Purkinje cell (primary cell): ENCODE measurements around the gene OR8U1. TPM values are rescaled to one million over a fixed set of nuclear protein-coding genes. Genes with fewer than 3 reads are reported as not detected.

Experiments
- polyA plus RNA-seq: library from polyadenylated mRNA; unstranded; fragments of >200 nt; fragmentation: Nextera tagmentation; gene quantifications from 2 replicates; pipeline ENCODE4 v1.2.1, GENCODE V29; 2014

OR8U1 gene
- not detected in 2 replicates for polyA plus RNA-seq

GRCh38 chr11:56375324-56375723 lies at the start of gene OR8U1:
Gene OR8U1, plus strand, starts transcription at chr11:56375624. Its CDS starts 0 bp downstream, at chr11:56375624.

DNA sequence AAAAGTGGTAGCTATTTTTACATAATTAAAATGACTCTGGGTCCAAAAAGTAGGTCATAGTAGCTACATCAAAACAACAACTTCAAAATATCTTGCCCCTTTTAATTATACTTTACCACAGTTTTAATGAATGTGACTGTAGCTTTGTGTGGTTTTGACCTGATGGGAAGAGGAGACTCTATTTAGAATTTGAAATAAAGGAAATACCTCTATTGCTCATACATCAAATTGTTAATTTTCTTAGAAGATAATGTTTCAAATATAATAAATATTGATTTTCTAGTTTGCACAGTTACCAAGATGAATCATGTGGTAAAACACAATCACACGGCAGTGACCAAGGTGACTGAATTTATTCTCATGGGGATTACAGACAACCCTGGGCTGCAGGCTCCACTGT lies 29.7 kb upstream of the OR8U1 start, which contains the start of gene OR8K1:
OR8K1 (plus strand) TSS at position 301 of the 400 bp plus-strand sequence; CDS start at position 301, 0 bp downstream.

DNA sequence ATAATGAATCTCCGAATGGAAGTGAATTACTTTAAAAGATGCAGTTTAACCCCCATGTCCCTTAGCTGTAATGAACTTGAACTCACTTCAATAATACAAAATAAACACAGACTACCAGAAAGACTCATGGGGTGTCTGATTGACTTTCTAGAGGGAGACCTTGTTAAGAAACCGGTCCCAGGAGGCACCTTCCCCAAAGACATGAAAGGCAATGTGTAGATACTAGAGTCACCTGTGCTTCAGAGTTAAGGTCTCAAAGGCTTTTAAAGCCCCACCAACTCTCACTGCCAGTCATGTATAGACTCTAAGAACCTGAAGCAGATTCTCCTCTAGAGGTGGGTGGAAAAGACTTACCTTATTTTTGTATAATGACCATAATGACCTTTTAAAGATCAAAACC lies 21.4 kb upstream of the OR8U1 start, which contains the start of gene OR8J1:
OR8J1 (plus strand) TSS at position 301 of the 400 bp plus-strand sequence. CDS start 5,956 bp downstream, outside the sequence.

DNA sequence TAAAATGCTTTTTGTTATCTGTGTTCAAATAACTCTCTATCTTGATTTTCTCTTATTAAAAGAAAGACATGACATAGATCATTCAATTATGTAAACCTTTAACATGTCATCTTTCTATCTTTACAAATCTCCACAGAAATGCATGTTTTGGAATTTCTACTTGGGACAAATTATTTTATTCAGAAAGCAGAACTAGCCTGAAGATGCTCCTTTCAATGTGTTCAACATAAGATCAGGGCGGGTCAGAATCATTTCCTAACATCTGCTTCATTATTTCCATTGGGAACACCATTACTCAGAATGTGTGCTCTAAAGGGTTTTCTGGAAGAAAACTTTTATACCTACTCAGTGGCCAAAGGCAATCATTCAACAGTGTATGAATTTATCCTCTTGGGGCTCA lies 37.0 kb downstream of the OR8U1 start, which contains the start of gene OR5AL1:
OR5AL1 (plus strand) TSS at position 301 of the 400 bp plus-strand sequence.

Other genes starting within 250 kb of the OR8U1 start
- not detected in 2 replicates for gene OR8J3, start 235.4 kb upstream of the OR8U1 start, polyA plus RNA-seq
- not detected in 2 replicates for gene OR8K5, start 215.3 kb upstream of the OR8U1 start, polyA plus RNA-seq
- not detected in 2 replicates for gene OR5J2, start 199.0 kb upstream of the OR8U1 start, polyA plus RNA-seq
- not detected in 2 replicates for gene OR5T2, start 141.4 kb upstream of the OR8U1 start, polyA plus RNA-seq
- not detected in 2 replicates for gene OR5T3, start 123.4 kb upstream of the OR8U1 start, polyA plus RNA-seq
- gene OR5T1, start 101.5 kb upstream of the OR8U1 start, polyA plus RNA-seq: not detected in 2 replicates
- not detected in 2 replicates for gene OR8H1, start 83.4 kb upstream of the OR8U1 start, polyA plus RNA-seq
- not detected in 2 replicates for gene OR8K3, start 60.5 kb upstream of the OR8U1 start, polyA plus RNA-seq
- not detected in 2 replicates for gene OR8K1, start 29.6 kb upstream of the OR8U1 start, polyA plus RNA-seq
- gene OR8J1, start 21.3 kb upstream of the OR8U1 start, polyA plus RNA-seq: not detected in 2 replicates
- not detected in 2 replicates for gene OR5AL1, start 37.1 kb downstream of the OR8U1 start, polyA plus RNA-seq
- not detected in 2 replicates for gene OR5M3, start 97.7 kb downstream of the OR8U1 start, polyA plus RNA-seq
- gene OR5M8, start 115.7 kb downstream of the OR8U1 start, polyA plus RNA-seq: not detected in 2 replicates
- gene OR5M11, start 167.6 kb downstream of the OR8U1 start, polyA plus RNA-seq: not detected in 2 replicates
- gene OR5M10, start 202.1 kb downstream of the OR8U1 start, polyA plus RNA-seq: not detected in 2 replicates
- gene OR5M1, start 239.2 kb downstream of the OR8U1 start, polyA plus RNA-seq: not detected in 2 replicates